COLO668 (cell line): Measurements from ENCODE around the gene MAP1A.
"Not testable (repeated sequence)": the region's sequence is repeated elsewhere in the genome, so short reads cannot be mapped to it uniquely, and the experiment has no call there.

Source experiments
- DNase-seq: peaks from one replicate; lab custom pipeline; 2025; ENCODE audit not compliant: unreplicated experiment; lab: John Stamatoyannopoulos, UW

Gene MAP1A

DNA sequence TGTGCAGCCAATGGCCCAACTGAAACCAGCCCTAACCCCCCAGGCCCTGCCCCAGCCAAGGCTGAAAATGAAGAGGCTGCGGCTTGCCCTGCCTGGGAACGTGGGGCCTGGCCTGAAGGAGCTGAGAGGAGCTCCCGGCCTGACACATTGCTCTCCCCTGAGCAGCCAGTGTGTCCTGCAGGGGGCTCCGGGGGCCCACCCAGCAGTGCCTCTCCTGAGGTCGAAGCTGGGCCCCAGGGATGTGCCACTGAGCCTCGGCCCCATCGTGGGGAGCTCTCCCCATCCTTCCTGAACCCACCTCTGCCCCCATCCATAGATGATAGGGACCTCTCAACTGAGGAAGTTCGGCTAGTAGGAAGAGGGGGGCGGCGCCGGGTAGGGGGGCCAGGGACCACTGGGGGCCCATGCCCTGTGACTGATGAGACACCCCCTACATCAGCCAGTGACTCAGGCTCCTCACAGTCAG lies 11.2 kb downstream of the MAP1A start:
- DNase-seq: no peak

DNA sequence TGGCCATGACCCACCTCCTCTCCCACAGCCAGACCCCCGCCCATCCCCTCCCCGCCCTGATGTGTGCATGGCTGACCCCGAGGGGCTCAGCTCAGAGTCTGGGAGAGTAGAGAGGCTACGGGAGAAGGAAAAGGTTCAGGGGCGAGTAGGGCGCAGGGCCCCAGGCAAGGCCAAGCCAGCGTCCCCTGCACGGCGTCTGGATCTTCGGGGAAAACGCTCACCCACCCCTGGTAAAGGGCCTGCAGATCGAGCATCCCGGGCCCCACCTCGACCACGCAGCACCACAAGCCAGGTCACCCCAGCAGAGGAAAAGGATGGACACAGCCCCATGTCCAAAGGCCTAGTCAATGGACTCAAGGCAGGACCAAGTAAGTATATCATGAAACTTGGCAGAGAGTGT lies 11.7 kb downstream of the MAP1A start:
- no peak for DNase-seq

GRCh38 chr15:43529587-43530345 lies 12.4 kb downstream of the MAP1A start:
- no peak for DNase-seq

GRCh38 chr15:43531018-43531670 lies 13.7 kb downstream of the MAP1A start:
- DNase-seq: no peak

- DNase-seq: not testable (repeated sequence)
Observed at GRCh38 chr15:43532826-43533225, 15.4 kb downstream of the MAP1A start.

GRCh38 chr15:43534897-43535296 lies 17.5 kb downstream of the MAP1A start:
- DNase-seq: no peak

- no peak for DNase-seq
Observed at GRCh38 chr15:43538091-43538490, 20.7 kb downstream of the MAP1A start.

DNA sequence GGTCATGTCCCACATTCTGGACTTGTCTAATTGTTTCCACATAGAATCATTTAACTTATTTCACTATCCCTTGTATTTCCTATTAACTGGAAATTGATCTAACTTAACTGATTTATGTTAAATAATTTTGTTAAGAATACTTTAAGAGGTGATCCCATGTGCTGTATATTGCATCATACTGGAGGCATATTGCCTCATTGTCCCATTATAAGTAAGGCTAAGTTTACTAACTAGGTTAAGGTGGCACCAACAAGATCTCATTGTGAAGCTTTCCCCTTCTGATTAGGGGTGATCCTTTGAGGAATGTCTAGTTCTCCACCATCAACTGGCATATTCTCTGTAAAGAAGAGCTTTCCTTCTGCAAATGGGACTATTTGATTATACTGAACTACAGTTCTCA lies 24.4 kb downstream of the MAP1A start:
- DNase-seq: no peak

- no peak for DNase-seq
Observed at GRCh38 chr15:43544266-43544665, 26.9 kb downstream of the MAP1A start.

DNA sequence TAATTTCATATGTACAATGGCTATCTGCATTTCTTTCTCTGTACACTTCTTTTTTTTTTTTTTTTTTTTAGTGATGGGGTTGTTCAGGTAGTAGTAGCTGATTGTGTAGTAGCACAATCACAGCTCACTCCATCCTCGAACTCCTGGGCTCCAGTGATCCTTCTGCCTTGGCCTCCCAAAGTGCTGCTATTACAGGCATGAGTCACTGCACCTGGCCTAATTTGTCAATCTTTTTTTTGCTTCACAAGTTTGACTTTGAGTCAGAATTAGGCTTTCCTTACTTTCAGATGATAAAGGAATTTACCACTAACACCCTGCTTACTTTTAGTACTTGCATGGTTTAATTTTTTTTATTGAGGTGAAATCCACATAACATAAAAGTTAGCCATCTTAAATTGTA lies 28.0 kb downstream of the MAP1A start:
- no peak for DNase-seq

DNA sequence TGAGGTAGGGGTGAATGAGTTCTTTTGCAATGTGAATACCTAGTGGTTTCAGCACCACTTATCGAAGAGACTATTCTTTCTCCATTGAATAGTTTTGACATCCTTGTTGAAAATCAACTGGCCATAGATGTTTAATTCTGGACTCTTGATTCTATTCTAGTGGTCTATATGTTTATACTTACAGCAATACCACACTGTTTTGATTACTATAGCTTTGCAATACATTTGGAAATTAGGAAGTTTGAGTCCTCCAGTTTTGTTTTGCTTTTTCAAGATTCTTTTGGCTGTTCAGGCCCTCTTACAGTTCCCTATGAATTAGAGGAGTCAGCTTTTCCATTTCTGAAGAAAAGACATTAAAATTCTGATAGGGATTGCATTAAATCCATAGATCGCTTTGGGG lies 30.1 kb downstream of the MAP1A start:
- DNase-seq: no peak

- DNase-seq: no peak
Observed at GRCh38 chr15:43550527-43551363, 33.3 kb downstream of the MAP1A start.

DNA sequence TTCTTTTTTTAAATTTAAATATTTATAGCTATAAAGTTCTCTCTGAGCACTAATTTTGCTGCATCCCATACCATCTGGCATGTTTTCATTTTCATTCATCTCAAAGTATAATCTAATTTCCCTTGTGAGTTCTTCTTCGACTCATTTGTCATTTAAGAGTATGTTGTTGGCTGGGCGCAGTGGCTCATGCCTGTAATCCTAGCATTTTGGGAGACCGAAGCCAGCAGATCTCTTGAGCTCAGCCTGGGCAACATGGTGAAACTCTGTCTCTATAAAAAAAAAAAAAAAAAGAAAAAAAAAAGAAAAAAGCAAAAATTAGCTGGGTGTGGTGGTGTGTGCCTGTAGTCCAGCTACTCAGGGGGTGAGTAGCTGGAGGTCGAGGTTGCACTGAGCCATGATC lies 34.8 kb downstream of the MAP1A start:
- no peak for DNase-seq

DNA sequence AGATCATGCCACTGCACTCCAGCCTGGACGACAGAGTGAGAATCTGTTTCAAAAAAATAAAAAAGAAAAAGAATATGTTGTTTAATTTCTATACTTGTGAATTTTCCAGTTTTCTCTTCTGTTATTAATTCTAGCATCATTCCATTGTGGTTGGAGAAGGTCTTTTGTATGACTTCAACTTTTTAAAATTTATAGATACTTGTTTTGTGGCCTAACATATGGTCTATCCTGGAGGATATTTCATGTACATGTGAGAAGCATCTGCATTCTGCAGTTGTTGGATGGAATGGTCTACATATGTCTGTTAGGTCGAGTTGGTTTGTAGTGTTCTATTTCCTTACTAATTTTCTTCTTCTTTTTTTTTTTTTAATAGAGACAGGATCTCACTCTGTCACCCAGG lies 35.6 kb downstream of the MAP1A start:
- DNase-seq: no peak

GRCh38 chr15:43562753-43563152 lies 45.3 kb downstream of the MAP1A start:
- DNase-seq: not testable (repeated sequence)

DNA sequence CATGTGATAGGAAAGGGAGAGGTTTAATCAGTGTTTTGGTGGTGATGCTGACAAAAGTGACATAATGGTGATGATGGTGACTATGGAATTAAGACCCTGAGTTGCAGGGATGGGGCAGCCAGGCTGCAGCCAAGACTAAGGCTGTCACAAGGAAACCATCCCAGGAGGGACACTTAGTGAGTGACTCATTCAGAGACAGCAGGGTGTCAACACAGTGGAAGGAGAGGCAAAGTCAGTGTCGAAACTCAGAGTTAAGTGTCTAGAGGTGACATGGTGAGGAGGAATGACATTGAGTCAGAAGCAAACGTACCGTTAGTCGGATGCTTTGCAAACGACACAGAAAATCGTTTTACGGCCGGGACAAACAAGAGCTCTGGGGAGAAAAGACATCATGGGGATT lies 46.4 kb downstream of the MAP1A start:
- not testable (repeated sequence) for DNase-seq

GRCh38 chr15:43566615-43567014 lies 49.2 kb downstream of the MAP1A start:
- DNase-seq: not testable (repeated sequence)

GRCh38 chr15:43574607-43575006 lies 57.2 kb downstream of the MAP1A start:
- DNase-seq: not testable (repeated sequence)
